IMR-90 (cell line): ENCODE results near the gene BCL2. TPM values are rescaled to one million over a fixed set of nuclear protein-coding genes. Genes with fewer than 3 reads are reported as not detected.

Experiments used
- ATAC-seq: fragments of 200-7000 bp; cut with Tn5 transposase; 2 replicates; pipeline ENCODE4 v1.9.1; 2020; ENCODE audit warnings: low read depth, mild to moderate bottlenecking, moderate library complexity
- BruUV-seq: library from RNA; stranded (reverse); fragments of 400-500 nt; replicated peaks from 2 replicates; lab custom pipeline; 2021; lab: Mats Ljungman, UMichigan
- CTCF ChIA-PET: fragments of 300-600 bp; formaldehyde crosslinking; extraction: SDS; loops from one replicate; lab custom pipeline; 2021; ENCODE audit warnings: antibody characterized with exemption; lab: Yijun Ruan, JAX
- POLR2A ChIA-PET: fragments of 300-600 bp; sonication (Branson Sonifier 250); formaldehyde crosslinking; loops from one replicate; lab custom pipeline; 2022; ENCODE audit warnings: antibody characterized with exemption; ENCODE audit not compliant: unreplicated experiment; lab: Charles Lee
- DNase-seq: peaks from one replicate; pipeline ENCODE4 v3.0.0; 2013
- H2AFZ ChIP-seq: replicated peaks from 2 replicates; pipeline ENCODE3; 2013; ENCODE audit warnings: low read length, mild to moderate bottlenecking; ENCODE audit not compliant: poor library complexity
- H2AK5ac ChIP-seq: 2 replicates; pipeline ENCODE4 v1.6.1; 2013; ENCODE audit warnings: low read depth, low read length, inconsistent platforms
- H2AK9ac ChIP-seq: replicated peaks from 2 replicates; pipeline ENCODE3; 2013; ENCODE audit warnings: mild to moderate bottlenecking, low read depth, low read length, moderate library complexity; ENCODE audit not compliant: poor library complexity
- H2BK120ac ChIP-seq: 2 replicates; pipeline ENCODE4 v1.6.1; 2013; ENCODE audit warnings: low read depth, low read length, inconsistent platforms
- H2BK15ac ChIP-seq: 3 replicates; pipeline ENCODE4 v1.6.1; 2013; ENCODE audit warnings: low read depth, low read length, inconsistent platforms
- H2BK20ac ChIP-seq: 2 replicates; pipeline ENCODE4 v1.6.1; 2013; ENCODE audit warnings: low read depth, mild to moderate bottlenecking, inconsistent platforms, low read length, moderate library complexity
- H2BK5ac ChIP-seq: 2 replicates; pipeline ENCODE4 v1.6.1; 2013; ENCODE audit warnings: mild to moderate bottlenecking, low read depth, low read length, inconsistent platforms; ENCODE audit not compliant: poor library complexity, severe bottlenecking
- H3K14ac ChIP-seq: replicated peaks from 2 replicates; pipeline ENCODE4 v1.6.1; 2013; ENCODE audit warnings: low read depth, low read length, inconsistent platforms
- H3K18ac ChIP-seq: 2 replicates; pipeline ENCODE4 v1.6.1; 2013; ENCODE audit warnings: low read depth, low read length, control low read depth
- H3K23ac ChIP-seq: 2 replicates; pipeline ENCODE4 v1.6.1; 2013; ENCODE audit warnings: low read depth, low read length, inconsistent platforms
- H3K27ac ChIP-seq: 2 replicates; pipeline ENCODE4 v1.5.1; 2013; ENCODE audit warnings: mild to moderate bottlenecking, control low read depth, low read length; ENCODE audit not compliant: insufficient read depth
- H3K27me3 ChIP-seq: 2 replicates; pipeline ENCODE4 v1.6.1; 2013; ENCODE audit warnings: low read length; ENCODE audit not compliant: control insufficient read depth, insufficient read depth
- H3K36me3 ChIP-seq: 2 replicates; pipeline ENCODE4 v1.6.1; 2013; ENCODE audit warnings: low read length, mixed read lengths; ENCODE audit not compliant: control insufficient read depth, insufficient read depth
- H3K4ac ChIP-seq: 2 replicates; pipeline ENCODE4 v1.6.1; 2013; ENCODE audit warnings: low read depth, low read length, inconsistent platforms
- H3K4me1 ChIP-seq: 2 replicates; pipeline ENCODE4 v1.6.1; 2013; ENCODE audit warnings: low read length, mixed read lengths; ENCODE audit not compliant: control insufficient read depth, insufficient read depth
- H3K4me2 ChIP-seq: 2 replicates; pipeline ENCODE4 v1.6.1; 2013; ENCODE audit warnings: low read depth, mild to moderate bottlenecking, control low read depth, low read length, moderate library complexity
- H3K4me3 ChIP-seq: 2 replicates; pipeline ENCODE4 v1.5.1; 2013; ENCODE audit warnings: low read depth, mild to moderate bottlenecking, control low read depth, low read length, moderate library complexity; ENCODE audit not compliant: insufficient read depth
- H3K56ac ChIP-seq: 2 replicates; pipeline ENCODE4 v1.6.1; 2013; ENCODE audit warnings: low read length, inconsistent platforms; ENCODE audit not compliant: insufficient read depth; ENCODE audit errors: extremely low read depth
- H3K79me1 ChIP-seq, 2 experiments: 2 replicates each; pipeline ENCODE4 v1.6.1; 2013; ENCODE audit warnings: low read length in 2 of 2, inconsistent platforms in 1 of 2, low read depth in 1 of 2
- H3K9ac ChIP-seq: 2 replicates; pipeline ENCODE4 v1.6.1; 2013; ENCODE audit warnings: low read depth, low read length, control low read depth
- H3K9me1 ChIP-seq: 2 replicates; pipeline ENCODE4 v1.6.1; 2013; ENCODE audit warnings: low read length, inconsistent platforms; ENCODE audit not compliant: insufficient read depth
- H3K9me3 ChIP-seq: 2 replicates; pipeline ENCODE4 v1.6.1; 2013; ENCODE audit warnings: low read length; ENCODE audit not compliant: control insufficient read depth, insufficient read depth
- H4K20me1 ChIP-seq: 2 replicates; pipeline ENCODE4 v1.6.1; 2013; ENCODE audit warnings: low read length, inconsistent platforms; ENCODE audit not compliant: insufficient read depth
- H4K5ac ChIP-seq: 2 replicates; pipeline ENCODE4 v1.6.1; 2013; ENCODE audit warnings: mild to moderate bottlenecking, low read depth, low read length, control low read depth
- H4K8ac ChIP-seq, 2 experiments: 2 replicates each; pipeline ENCODE4 v1.6.1; 2013; ENCODE audit warnings: low read depth in 2 of 2, low read length in 2 of 2, control low read depth in 1 of 2, inconsistent platforms in 1 of 2
- H4K91ac ChIP-seq: 2 replicates; pipeline ENCODE4 v1.6.1; 2013; ENCODE audit warnings: low read depth, low read length, inconsistent platforms; ENCODE audit not compliant: insufficient read depth
- BHLHE40 ChIP-seq: fragments of 150-350 bp; IDR thresholded peaks from 2 replicates; pipeline ENCODE4 v1.6.1; 2016; ENCODE audit warnings: mild to moderate bottlenecking, low read depth, low read length
- CEBPB ChIP-seq: IDR thresholded peaks from 2 replicates; pipeline ENCODE4 v1.6.1; 2012; ENCODE audit warnings: low read depth, low read length, improper control_type of control experiment
- CHD1 ChIP-seq: IDR thresholded peaks from 2 replicates; pipeline ENCODE4 v1.6.1; 2012; ENCODE audit warnings: low read depth, low read length, improper control_type of control experiment
- FOS ChIP-seq: fragments of 150-350 bp; IDR thresholded peaks from 2 replicates; pipeline ENCODE4 v1.6.1; 2016; ENCODE audit warnings: low read depth, low read length
- MAFK ChIP-seq: IDR thresholded peaks from 2 replicates; pipeline ENCODE4 v1.6.1; 2012; ENCODE audit warnings: low read depth, low read length, improper control_type of control experiment
- MAZ ChIP-seq: IDR thresholded peaks from 2 replicates; pipeline ENCODE4 v1.6.1; 2012; ENCODE audit warnings: low read depth, mild to moderate bottlenecking, low read length, improper control_type of control experiment, moderate library complexity, borderline replicate concordance
- MXI1 ChIP-seq: IDR thresholded peaks from 2 replicates; pipeline ENCODE4 v1.6.1; 2012; ENCODE audit warnings: low read depth, mild to moderate bottlenecking, low read length, moderate library complexity, borderline replicate concordance
- NFE2L2 ChIP-seq: fragments of 150-350 bp; IDR thresholded peaks from 2 replicates; pipeline ENCODE4 v1.6.1; 2016; ENCODE audit warnings: low read depth, mild to moderate bottlenecking, low read length
- POLR2A ChIP-seq: IDR thresholded peaks from 2 replicates; pipeline ENCODE4 v1.6.1; 2012; ENCODE audit warnings: mild to moderate bottlenecking, low read depth, low read length
- RAD21 ChIP-seq: IDR thresholded peaks from 2 replicates; pipeline ENCODE4 v1.6.1; 2012; ENCODE audit warnings: low read length, improper control_type of control experiment
- RCOR1 ChIP-seq: IDR thresholded peaks from 2 replicates; pipeline ENCODE4 v1.6.1; 2012; ENCODE audit warnings: mild to moderate bottlenecking, low read length, improper control_type of control experiment; ENCODE audit not compliant: insufficient replicate concordance
- RFX5 ChIP-seq: IDR thresholded peaks from 2 replicates; pipeline ENCODE4 v1.8.0; 2012; ENCODE audit warnings: low read depth, mild to moderate bottlenecking, low read length, moderate library complexity
- SMC3 ChIP-seq: fragments of 150-350 bp; IDR thresholded peaks from 2 replicates; pipeline ENCODE4 v1.6.1; 2016; ENCODE audit warnings: low read depth, mild to moderate bottlenecking, antibody characterized with exemption, low read length, moderate library complexity
- WGBS, 2 experiments: methylation state at CpG; one replicate each; pipeline versions ENCODE4 v1.1.5 to v1.1.7; 2013; ENCODE audit warnings: missing lambda C conversion rate in 2 of 2; ENCODE audit not compliant: insufficient read length in 1 of 2; ENCODE audit errors: extremely low coverage in 2 of 2; 5-methylcytosine and 5-hydroxymethylcytosine counted together
- dilution Hi-C: fragments of 300-500 bp; cut with HindIII; formaldehyde crosslinking; loops from one replicate; pipeline ENCODE4 v1.14.3; 2018; ENCODE audit warnings: low sequenced_read_pairs; ENCODE audit not compliant: unreplicated experiment
- in situ Hi-C: fragments of 300-500 bp; cut with MboI; formaldehyde crosslinking; loops from 3 replicates; pipeline ENCODE4 v1.14.3; 2019; ENCODE audit warnings: low sequenced_read_pairs, inconsistent platforms, mixed read lengths
- intact Hi-C: fragments of 100-400 bp; cut with micrococcal nuclease; formaldehyde crosslinking; loops from 2 replicates; pipeline ENCODE4 v1.10.0; 2022
- polyA plus RNA-seq, 3 experiments: library from polyadenylated mRNA; depleted of rRNA; stranded (reverse); fragments of >200 nt; gene quantifications; 2 replicates each; pipeline ENCODE4 v1.2.3, GENCODE V29; 2012; ENCODE audit warnings: low replicate concordance in 1 of 3
- total RNA-seq: library from RNA; depleted of rRNA; stranded (reverse); fragments of >200 nt; gene quantifications from 2 replicates; pipeline ENCODE4 v1.2.3, GENCODE V29; 2012
- TF ChIP-seq, protein P1 (sequence below): fragments of 150-350 bp; IDR thresholded peaks from 2 replicates; pipeline ENCODE4 v1.6.1; 2017; ENCODE audit warnings: mild to moderate bottlenecking, antibody characterized with exemption, low read length, low read depth
- TF ChIP-seq, protein P2 (sequence below): conservative IDR thresholded peaks from 2 replicates; pipeline ENCODE4 v1.5.1; 2012; ENCODE audit warnings: mild to moderate bottlenecking, low read depth, low read length, improper control_type of control experiment
- TF ChIP-seq, protein P3 (sequence below): fragments of 150-350 bp; IDR thresholded peaks from 2 replicates; pipeline ENCODE4 v1.6.1; 2016; ENCODE audit warnings: low read depth, mild to moderate bottlenecking, low read length, moderate library complexity, borderline replicate concordance

Gene BCL2
- total and polyA plus RNA-seq, 2 of the 4 experiments (the other 2 are of a cell fraction), result 0.24 to 0.54 TPM

DNA sequence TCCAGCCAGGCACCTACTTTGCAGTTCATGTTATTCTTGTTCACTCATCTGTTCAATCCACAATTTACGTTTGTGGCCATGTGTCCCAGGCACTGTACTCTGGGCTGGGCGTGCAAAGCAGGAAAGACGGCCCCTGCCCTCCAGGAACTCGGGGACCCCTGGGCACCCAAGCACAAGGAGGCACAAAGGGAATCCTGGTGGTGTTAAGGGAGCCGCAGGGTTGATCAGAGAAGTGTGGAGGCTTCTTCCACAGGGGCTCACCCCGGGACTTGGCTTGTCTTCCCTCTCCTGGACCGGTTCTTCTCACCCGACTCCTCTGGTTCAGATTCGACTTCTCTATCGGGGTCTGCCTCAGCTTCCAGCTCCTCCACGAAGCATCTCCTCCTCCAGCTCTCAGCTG is 230.5 kb downstream of the BCL2 start:
- Histone ChIP-seq H3K4me2 (no peak overlapping the region), H3K9me1 (peaks cover 12% of the 10 kb centered on the region), H3K27ac (no peak overlapping the region), H2AFZ (no peak overlapping the region), H4K20me1 (peaks cover 4% of the 10 kb centered on the region; the same call in 1 of the 2 replicates), H3K36me3 (no peaks in the 10 kb centered on the region), H2AK5ac (no peak overlapping the region), H3K79me1 (no peaks in the 10 kb centered on the region), H2BK20ac (no peak overlapping the region), H3K56ac (no peak overlapping the region), H3K4ac (no peak overlapping the region), H2BK120ac (no peak overlapping the region), H2BK5ac (no peak overlapping the region), H2BK15ac (no peak overlapping the region), H3K18ac (no peak overlapping the region), H4K8ac (no peak overlapping the region), H4K5ac (no peak overlapping the region), H3K27me3 (peaks cover 10% of the 10 kb centered on the region), H3K9ac (no peak overlapping the region), H2AK9ac (no peak overlapping the region), H3K14ac (no peak overlapping the region), H3K23ac (no peak overlapping the region), H3K9me3 (no peaks in the 10 kb centered on the region), H3K4me1 (no peaks in the 10 kb centered on the region), H4K91ac (no peak overlapping the region), H3K4me3 (no peak overlapping the region)
- in situ Hi-C loops, result no loop called here
- TF ChIP-seq, protein P1, sequence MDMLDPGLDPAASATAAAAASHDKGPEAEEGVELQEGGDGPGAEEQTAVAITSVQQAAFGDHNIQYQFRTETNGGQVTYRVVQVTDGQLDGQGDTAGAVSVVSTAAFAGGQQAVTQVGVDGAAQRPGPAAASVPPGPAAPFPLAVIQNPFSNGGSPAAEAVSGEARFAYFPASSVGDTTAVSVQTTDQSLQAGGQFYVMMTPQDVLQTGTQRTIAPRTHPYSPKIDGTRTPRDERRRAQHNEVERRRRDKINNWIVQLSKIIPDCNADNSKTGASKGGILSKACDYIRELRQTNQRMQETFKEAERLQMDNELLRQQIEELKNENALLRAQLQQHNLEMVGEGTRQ, result no peak
- TF ChIP-seq, protein P2, sequence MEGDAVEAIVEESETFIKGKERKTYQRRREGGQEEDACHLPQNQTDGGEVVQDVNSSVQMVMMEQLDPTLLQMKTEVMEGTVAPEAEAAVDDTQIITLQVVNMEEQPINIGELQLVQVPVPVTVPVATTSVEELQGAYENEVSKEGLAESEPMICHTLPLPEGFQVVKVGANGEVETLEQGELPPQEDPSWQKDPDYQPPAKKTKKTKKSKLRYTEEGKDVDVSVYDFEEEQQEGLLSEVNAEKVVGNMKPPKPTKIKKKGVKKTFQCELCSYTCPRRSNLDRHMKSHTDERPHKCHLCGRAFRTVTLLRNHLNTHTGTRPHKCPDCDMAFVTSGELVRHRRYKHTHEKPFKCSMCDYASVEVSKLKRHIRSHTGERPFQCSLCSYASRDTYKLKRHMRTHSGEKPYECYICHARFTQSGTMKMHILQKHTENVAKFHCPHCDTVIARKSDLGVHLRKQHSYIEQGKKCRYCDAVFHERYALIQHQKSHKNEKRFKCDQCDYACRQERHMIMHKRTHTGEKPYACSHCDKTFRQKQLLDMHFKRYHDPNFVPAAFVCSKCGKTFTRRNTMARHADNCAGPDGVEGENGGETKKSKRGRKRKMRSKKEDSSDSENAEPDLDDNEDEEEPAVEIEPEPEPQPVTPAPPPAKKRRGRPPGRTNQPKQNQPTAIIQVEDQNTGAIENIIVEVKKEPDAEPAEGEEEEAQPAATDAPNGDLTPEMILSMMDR, result no peak
- TF ChIP-seq RFX5, result no peak
- TF ChIP-seq MXI1, result no peak
- TF ChIP-seq MAFK, result no peak
- TF ChIP-seq MAZ, result no peak
- TF ChIP-seq, protein P3, sequence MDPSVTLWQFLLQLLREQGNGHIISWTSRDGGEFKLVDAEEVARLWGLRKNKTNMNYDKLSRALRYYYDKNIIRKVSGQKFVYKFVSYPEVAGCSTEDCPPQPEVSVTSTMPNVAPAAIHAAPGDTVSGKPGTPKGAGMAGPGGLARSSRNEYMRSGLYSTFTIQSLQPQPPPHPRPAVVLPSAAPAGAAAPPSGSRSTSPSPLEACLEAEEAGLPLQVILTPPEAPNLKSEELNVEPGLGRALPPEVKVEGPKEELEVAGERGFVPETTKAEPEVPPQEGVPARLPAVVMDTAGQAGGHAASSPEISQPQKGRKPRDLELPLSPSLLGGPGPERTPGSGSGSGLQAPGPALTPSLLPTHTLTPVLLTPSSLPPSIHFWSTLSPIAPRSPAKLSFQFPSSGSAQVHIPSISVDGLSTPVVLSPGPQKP, result no peak
- TF ChIP-seq CEBPB, result no peak
- TF ChIP-seq POLR2A, result no peak
- TF ChIP-seq CHD1, result no peak
- TF ChIP-seq BHLHE40, result no peak
- no peak for TF ChIP-seq RAD21
- no peak for TF ChIP-seq FOS
- no peak for TF ChIP-seq RCOR1
- TF ChIP-seq SMC3, result no peak
- no peak for TF ChIP-seq NFE2L2
- ATAC-seq (no peak), DNase-seq (no peak)
- no TSS peak for BruUV-seq
- intact Hi-C loops, result no loop called here
- 100% methylated on average over 1 of the region's 11 CpGs; no CpG with 5 or more reads in 1 of the 2 experiments for WGBS, 2 experiments
- CTCF ChIA-PET, result no interaction called here
- dilution Hi-C loops, result no loop called here
- POLR2A ChIA-PET, result no interaction called here
